Endothelial cell of umbilical vein (primary cell): ENCODE measurements around the gene PSD4. TPM values are rescaled to one million over a fixed set of nuclear protein-coding genes. Genes with fewer than 3 reads are reported as not detected.

Source experiments
- BruUV-seq: library from RNA; stranded (reverse); fragments of 400-500 nt; replicated peaks from 2 replicates; lab custom pipeline; 2021; lab: Mats Ljungman, UMichigan
- CTCF ChIA-PET: fragments of 300-600, 350-600 bp; sonication (Branson Sonifier 250); formaldehyde crosslinking; loops from one replicate; lab custom pipeline; 2021; ENCODE audit warnings: antibody characterized with exemption, inconsistent platforms; lab: Charles Lee
- POLR2A ChIA-PET: fragments of 300-600, 350-600 bp; sonication (Branson Sonifier 250); formaldehyde crosslinking; loops from one replicate; lab custom pipeline; 2021; ENCODE audit warnings: antibody characterized with exemption, inconsistent platforms; lab: Charles Lee
- DNase-seq: peaks from one replicate; pipeline ENCODE4 v3.0.0-alpha.2; 2011; ENCODE audit warnings: low read depth, low spot score
- FAIRE-seq: peaks from 2 replicates; lab custom pipeline; 2011; peaks lifted over from hg19 to GRCh38; lab: Jason Lieb, UNC
- H2AFZ ChIP-seq: 2 replicates; pipeline ENCODE4 v1.6.0; 2012; ENCODE audit warnings: low read depth, low read length, control low read depth, inconsistent platforms
- H3K27ac ChIP-seq: 2 replicates; pipeline ENCODE4 v1.5.1; 2011; ENCODE audit warnings: low read depth, mild to moderate bottlenecking, control low read depth, low read length, moderate library complexity; ENCODE audit not compliant: insufficient read depth
- H3K27me3 ChIP-seq, 2 experiments: 2 replicates each; pipeline versions ENCODE4 v1.6.0 to v1.6.1; 2011; ENCODE audit warnings: low read length in 2 of 2, mixed read lengths in 1 of 2; ENCODE audit not compliant: control insufficient read depth in 2 of 2, insufficient read depth in 2 of 2
- H3K36me3 ChIP-seq, 2 experiments: 2 replicates in 1 of 2; 3 replicates in 1 of 2; pipeline ENCODE4 v1.5.1; 2011; ENCODE audit warnings: low read length in 2 of 2, mild to moderate bottlenecking in 1 of 2, moderate library complexity in 1 of 2; ENCODE audit not compliant: control insufficient read depth in 2 of 2, insufficient read depth in 2 of 2; ENCODE audit errors: extremely low read depth in 1 of 2
- H3K4me1 ChIP-seq: 3 replicates; pipeline ENCODE4 v1.5.1; 2011; ENCODE audit warnings: mild to moderate bottlenecking, low read length; ENCODE audit not compliant: control insufficient read depth, insufficient read depth; ENCODE audit errors: extremely low read depth
- H3K4me2 ChIP-seq: 2 replicates; pipeline ENCODE4 v1.6.1; 2011; ENCODE audit warnings: low read length, control low read depth, mixed read lengths; ENCODE audit not compliant: insufficient read depth
- H3K4me3 ChIP-seq, 3 experiments: fragments of 200-600 bp in 1 of 3; sonication (generic), shearing (Covaris generic) in 1 of 3; replicated peaks in 1 of 3; 2 replicates each; pipeline ENCODE4 v1.5.1; 2011 to 2016; ENCODE audit warnings: control low read depth in 3 of 3, low read length in 3 of 3, mild to moderate bottlenecking in 2 of 3, inconsistent platforms in 1 of 3, low read depth in 1 of 3, moderate library complexity in 1 of 3; ENCODE audit not compliant: insufficient read depth in 1 of 3
- H3K79me2 ChIP-seq: 2 replicates; pipeline ENCODE4 v1.6.0; 2012; ENCODE audit warnings: low read length, inconsistent platforms; ENCODE audit not compliant: control insufficient read depth, insufficient read depth
- H3K9ac ChIP-seq: replicated peaks from 2 replicates; pipeline ENCODE3; 2011; ENCODE audit warnings: low read length, control low read depth; ENCODE audit not compliant: insufficient read depth; ENCODE audit errors: extremely low read depth
- H3K9me1 ChIP-seq: replicated peaks from 3 replicates; pipeline ENCODE4 v1.6.0; 2011; ENCODE audit warnings: mild to moderate bottlenecking, low read length; ENCODE audit not compliant: control insufficient read depth, insufficient read depth; ENCODE audit errors: extremely low read depth
- H3K9me3 ChIP-seq: replicated peaks from 2 replicates; pipeline ENCODE4 v1.5.1; 2012; ENCODE audit warnings: low read length, inconsistent platforms; ENCODE audit not compliant: control insufficient read depth, insufficient read depth
- H4K20me1 ChIP-seq: replicated peaks from 2 replicates; pipeline ENCODE3; 2011; ENCODE audit warnings: mild to moderate bottlenecking, low read length; ENCODE audit not compliant: control insufficient read depth, insufficient read depth; ENCODE audit errors: extremely low read depth
- EZH2 ChIP-seq: IDR thresholded peaks from 2 replicates; pipeline ENCODE4 v1.6.1; 2012; ENCODE audit warnings: borderline replicate concordance, low read depth, mild to moderate bottlenecking, moderate library complexity, low read length, inconsistent platforms; ENCODE audit not compliant: severe bottlenecking
- FOS ChIP-seq: IDR thresholded peaks from 2 replicates; pipeline ENCODE4 v1.6.1; 2011; ENCODE audit warnings: mild to moderate bottlenecking, low read length, moderate library complexity, borderline replicate concordance; ENCODE audit not compliant: insufficient read depth
- GATA2 ChIP-seq: IDR thresholded peaks from 2 replicates; pipeline ENCODE4 v1.7.0; 2011; ENCODE audit warnings: low read depth, mild to moderate bottlenecking, moderate library complexity, mixed read lengths, low read length; ENCODE audit not compliant: insufficient read length, insufficient read depth
- JUN ChIP-seq: IDR thresholded peaks from 2 replicates; pipeline ENCODE4 v1.6.1; 2011; ENCODE audit warnings: borderline replicate concordance, low read depth; ENCODE audit not compliant: insufficient read length, insufficient read depth
- POLR2A ChIP-seq: IDR thresholded peaks from 2 replicates; pipeline ENCODE4 v1.6.1; 2012; ENCODE audit warnings: low read depth, mild to moderate bottlenecking, control low read depth, low read length
- dilution Hi-C: fragments of 300-500 bp; cut with MboI; formaldehyde crosslinking; loops from one replicate; pipeline ENCODE4 v1.15.0; 2019; ENCODE audit warnings: low sequenced_read_pairs; ENCODE audit not compliant: extremely low pct_ligation_motif_present
- intact Hi-C: fragments of 100-400 bp; cut with micrococcal nuclease; formaldehyde crosslinking; loops from one replicate; pipeline ENCODE4 v1.10.0; 2022
- polyA plus RNA-seq, 4 experiments: library from polyadenylated mRNA; depleted of rRNA in 3 of 4; stranded (reverse) in 3 of 4; unstranded in 1 of 4; fragments of >200 nt; gene quantifications; 2 replicates each; pipeline versions ENCODE4 v1.2.1 to v1.2.3, GENCODE V29; 2011 to 2012; ENCODE audit warnings: missing spikeins in 1 of 4
- total RNA-seq: library from RNA; stranded (reverse); gene quantifications from 2 replicates; pipeline ENCODE4 v1.2.3, GENCODE V29; 2021
- TF ChIP-seq, protein P1 (sequence below): IDR thresholded peaks from 2 replicates; pipeline ENCODE4 v1.6.1; 2011; ENCODE audit not compliant: insufficient read depth, insufficient read length
- TF ChIP-seq, protein P2 (sequence below), 2 donors: IDR thresholded peaks; 1 replicate in 1 of 2; 2 replicates in 1 of 2; pipeline ENCODE4 v1.5.1; 2011; ENCODE audit warnings: low read length in 2 of 2, mild to moderate bottlenecking in 2 of 2, moderate library complexity in 2 of 2, control low read depth in 1 of 2, inconsistent platforms in 1 of 2, low read depth in 1 of 2; ENCODE audit not compliant: insufficient read depth in 1 of 2; ENCODE audit errors: extremely low read depth in 1 of 2

The PSD4 gene
- total and polyA plus RNA-seq, 2 donors (not counting 3 experiments of a cell fraction or from before 2014, with no cell fraction given) = 0.01 to 0.24 TPM

DNA sequence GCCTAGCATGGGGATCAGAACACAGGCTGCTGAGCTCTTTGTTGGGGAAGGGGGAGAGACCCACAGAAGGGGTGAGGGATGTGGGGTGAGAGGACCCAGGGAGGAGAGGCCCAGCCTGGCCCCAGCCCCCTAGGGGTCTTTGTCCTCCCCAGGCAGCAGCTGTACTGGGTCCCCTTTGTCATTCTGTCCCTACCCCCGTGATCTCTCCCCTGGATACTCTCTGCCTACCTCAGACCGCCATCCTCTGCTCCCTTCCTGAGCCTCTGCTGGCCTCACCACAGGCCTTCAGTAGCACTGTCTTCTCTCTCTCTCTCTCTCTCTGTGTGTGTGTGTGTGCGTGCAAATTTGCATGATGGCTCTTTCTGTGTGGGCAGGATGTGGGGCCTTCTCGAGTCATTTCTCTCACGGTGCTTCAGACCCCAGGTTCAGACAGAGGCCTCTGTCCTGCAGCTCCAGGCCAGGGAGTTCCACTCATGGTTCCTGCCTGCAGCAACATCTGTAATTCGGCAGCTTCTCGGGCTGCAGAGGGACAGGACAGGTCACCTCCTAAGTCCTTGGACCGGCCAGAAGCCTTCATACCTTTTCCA lies 1.4 kb downstream of the PSD4 start:
- Histone ChIP-seq H3K4me1 (no peaks in the 10 kb centered on the region), H3K27ac (no peak overlapping the region), H4K20me1 (no peaks in the 10 kb centered on the region), H3K79me2 (no peaks in the 10 kb centered on the region), H3K4me2 (no peak overlapping the region), H3K9ac (no peak overlapping the region), H2AFZ (no peak overlapping the region), H3K9me1 (no peaks in the 10 kb centered on the region), H3K27me3 (peaks cover 0 to 7% of the 10 kb centered on the region in 2 experiments), H3K36me3 (no peaks in the 10 kb centered on the region), H3K4me3 (no peak overlapping the region), H3K9me3 (no peaks in the 10 kb centered on the region)
- no peak for FAIRE-seq
- ChIA-PET POLR2A (no interaction called here), CTCF (interaction anchor here (1.9 to 4.1 kb wide), 3 partner anchors 24 to 38 kb away, joined by 9 to 15 read pairs (median 13); no protein-coding TSS in a partner anchor)
- dilution Hi-C loops = no loop called here
- TF ChIP-seq GATA2 (no peak), FOS (no peak), EZH2 (no peak), POLR2A (no peak), JUN (no peak)
- TF ChIP-seq, protein P1, sequence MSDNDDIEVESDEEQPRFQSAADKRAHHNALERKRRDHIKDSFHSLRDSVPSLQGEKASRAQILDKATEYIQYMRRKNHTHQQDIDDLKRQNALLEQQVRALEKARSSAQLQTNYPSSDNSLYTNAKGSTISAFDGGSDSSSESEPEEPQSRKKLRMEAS = no peak
- TF ChIP-seq, protein P2, sequence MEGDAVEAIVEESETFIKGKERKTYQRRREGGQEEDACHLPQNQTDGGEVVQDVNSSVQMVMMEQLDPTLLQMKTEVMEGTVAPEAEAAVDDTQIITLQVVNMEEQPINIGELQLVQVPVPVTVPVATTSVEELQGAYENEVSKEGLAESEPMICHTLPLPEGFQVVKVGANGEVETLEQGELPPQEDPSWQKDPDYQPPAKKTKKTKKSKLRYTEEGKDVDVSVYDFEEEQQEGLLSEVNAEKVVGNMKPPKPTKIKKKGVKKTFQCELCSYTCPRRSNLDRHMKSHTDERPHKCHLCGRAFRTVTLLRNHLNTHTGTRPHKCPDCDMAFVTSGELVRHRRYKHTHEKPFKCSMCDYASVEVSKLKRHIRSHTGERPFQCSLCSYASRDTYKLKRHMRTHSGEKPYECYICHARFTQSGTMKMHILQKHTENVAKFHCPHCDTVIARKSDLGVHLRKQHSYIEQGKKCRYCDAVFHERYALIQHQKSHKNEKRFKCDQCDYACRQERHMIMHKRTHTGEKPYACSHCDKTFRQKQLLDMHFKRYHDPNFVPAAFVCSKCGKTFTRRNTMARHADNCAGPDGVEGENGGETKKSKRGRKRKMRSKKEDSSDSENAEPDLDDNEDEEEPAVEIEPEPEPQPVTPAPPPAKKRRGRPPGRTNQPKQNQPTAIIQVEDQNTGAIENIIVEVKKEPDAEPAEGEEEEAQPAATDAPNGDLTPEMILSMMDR (IDR thresholded peaks at IDR 0.05; ENCODE audit: extremely low read depth in 1 of 2, insufficient read depth in 1 of 2, low read depth in 1 of 2, low read length in 2 of 2) = no peak
- intact Hi-C loops = no loop called here
- BruUV-seq = no TSS peak
- DNase-seq = no peak
